ENCODE data around the gene SRSF10.
"Not testable (repeated sequence)": the region's sequence is repeated elsewhere in the genome, so short reads cannot be mapped to it uniquely, and the experiment has no call there.

Gene SRSF10

DNA sequence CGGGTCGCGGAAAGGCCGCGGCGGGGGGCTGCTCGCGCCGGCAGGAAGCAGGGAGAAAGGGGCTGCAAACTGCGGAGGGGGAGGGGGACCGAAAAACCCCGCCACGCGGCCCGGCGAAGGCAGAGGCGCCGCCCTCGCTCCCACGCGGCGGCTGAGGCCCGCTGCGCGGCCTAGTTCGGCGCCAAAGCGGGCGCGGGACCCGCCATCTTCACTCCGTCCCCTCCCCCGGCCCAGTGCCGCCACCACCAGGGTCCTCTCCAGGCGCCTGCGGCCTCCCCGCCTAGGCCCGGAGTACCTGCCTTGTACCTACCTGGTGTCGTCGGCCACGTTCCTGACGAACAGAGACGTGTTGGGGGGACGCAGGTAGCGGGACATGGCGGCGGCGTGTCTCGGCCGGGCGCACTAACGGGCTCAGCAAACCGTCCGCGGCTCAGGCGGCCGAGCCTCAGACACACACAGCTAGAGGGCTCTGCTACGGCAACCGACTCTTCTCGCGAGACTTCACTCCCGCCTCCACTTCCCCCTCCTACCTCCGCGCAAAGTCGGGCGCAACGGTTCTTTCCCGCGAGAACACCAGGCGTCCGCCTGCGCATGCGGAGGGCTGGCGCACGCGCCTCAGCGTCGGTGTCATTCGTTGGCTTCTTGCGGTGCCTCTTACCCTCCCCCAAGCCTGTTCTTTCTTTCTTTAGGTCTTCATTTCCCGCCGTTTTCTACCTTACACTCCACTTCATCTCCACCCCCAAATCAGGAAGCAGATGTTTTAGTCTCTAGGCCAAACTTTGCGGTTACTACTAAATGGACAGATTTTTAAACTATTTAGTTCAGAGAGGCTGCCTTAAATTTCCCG is at the start of gene SRSF10:
TSS of gene SRSF10 (minus strand) at position 447 of the 847 bp plus-strand sequence. CDS start at position 375, 72 bp downstream.
- peak; percentile 98 for DNase-seq (ENCODE audit: low spot score)

- DNase-seq (ENCODE audit: low spot score), result peak; percentile 54
Observed at GRCh38 chr1:24027838-24028468, 47.8 kb upstream of the SRSF10 start.

- no peak for DNase-seq (ENCODE audit: low spot score)
Observed at GRCh38 chr1:24022581-24023361, 42.6 kb upstream of the SRSF10 start.

DNA sequence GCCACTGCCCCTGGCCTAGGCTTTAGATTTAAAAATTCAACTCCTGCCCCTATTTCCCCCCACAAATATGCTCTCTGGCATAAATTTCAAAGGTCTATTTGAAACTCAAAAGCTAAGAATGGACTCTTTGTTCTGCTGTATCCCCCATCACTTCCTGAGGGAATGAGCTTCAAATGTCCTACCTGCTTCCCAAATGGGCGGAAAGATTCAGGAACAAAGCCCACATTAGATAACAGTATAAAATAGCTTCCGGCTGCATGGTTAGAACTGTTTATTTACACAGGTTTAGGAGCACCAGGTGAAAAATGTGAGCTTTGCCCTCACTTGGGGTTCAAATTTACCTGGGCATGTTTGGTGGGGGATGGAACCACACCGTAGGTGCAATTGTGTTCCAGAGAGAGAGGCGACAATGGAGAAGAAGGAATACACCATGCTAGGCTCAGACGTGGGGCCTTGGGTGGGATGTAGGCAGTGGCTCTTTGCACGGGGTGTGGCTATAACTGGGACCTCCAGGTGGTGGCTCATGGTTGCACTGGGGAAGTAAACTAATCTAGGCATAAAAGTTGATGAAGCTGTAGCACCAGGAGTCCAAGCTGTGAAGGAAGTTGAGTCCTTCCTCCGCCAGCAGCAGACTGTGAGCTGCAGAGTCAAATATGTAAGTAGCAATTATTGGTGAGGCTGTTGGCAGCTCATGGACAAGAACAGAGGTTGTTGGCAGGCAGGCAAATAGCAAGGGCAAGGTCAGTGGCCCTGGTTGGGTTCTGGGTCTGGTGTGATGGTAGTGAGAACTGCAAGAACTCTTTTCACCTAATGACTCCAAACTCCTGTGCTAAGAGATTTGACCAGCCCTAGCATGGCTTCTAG is 41.5 kb upstream of the SRSF10 start:
- no peak for DNase-seq (ENCODE audit: low spot score)

GRCh38 chr1:24020470-24020869 is 40.3 kb upstream of the SRSF10 start:
- no peak for DNase-seq (ENCODE audit: low spot score)

DNA sequence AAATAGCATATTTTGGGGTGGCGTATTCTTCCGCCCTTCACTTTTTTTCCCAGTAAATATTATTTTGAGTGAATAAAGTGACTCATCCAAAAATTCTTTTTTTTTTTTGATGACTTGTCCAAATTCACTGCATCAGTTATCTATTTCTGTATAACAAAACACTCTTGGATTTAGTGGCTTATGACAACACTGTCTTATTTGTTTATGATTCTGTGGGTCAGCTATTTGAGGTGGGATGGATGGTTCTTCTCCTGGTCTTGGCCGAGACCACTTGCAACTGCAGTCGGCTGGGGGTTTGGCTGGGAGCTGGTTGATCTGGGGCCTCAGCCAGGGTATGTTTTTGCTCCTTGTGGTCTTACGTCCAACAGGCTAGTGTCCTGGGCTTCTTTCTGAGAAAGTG is 39.9 kb upstream of the SRSF10 start:
- DNase-seq (ENCODE audit: low spot score), result no peak

- DNase-seq (ENCODE audit: low spot score), result peak; percentile 39
Observed at GRCh38 chr1:24018611-24019580, 38.8 kb upstream of the SRSF10 start.

GRCh38 chr1:24015221-24016210 is 35.4 kb upstream of the SRSF10 start:
- no peak for DNase-seq (ENCODE audit: low spot score)

DNA sequence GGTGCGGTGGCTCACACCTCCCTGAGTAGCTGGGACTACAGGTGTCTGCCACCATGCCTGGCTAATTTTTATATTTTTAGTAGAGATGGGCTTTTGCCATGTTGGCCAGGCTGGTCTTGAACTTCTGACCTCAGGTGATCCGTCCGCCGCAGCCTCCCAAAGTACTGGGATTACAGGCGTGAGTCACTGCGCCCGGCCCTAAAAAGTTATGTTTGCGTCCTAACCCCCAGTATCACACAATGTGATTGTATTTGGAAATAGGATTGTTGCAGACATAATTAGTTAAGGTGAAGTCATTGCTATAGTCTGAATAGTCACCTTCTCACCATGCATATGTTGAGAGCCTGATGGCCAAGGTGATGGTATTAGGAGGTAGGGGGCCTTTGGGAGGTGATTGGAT is 32.8 kb upstream of the SRSF10 start:
- DNase-seq (ENCODE audit: low spot score), result not testable (repeated sequence)

DNA sequence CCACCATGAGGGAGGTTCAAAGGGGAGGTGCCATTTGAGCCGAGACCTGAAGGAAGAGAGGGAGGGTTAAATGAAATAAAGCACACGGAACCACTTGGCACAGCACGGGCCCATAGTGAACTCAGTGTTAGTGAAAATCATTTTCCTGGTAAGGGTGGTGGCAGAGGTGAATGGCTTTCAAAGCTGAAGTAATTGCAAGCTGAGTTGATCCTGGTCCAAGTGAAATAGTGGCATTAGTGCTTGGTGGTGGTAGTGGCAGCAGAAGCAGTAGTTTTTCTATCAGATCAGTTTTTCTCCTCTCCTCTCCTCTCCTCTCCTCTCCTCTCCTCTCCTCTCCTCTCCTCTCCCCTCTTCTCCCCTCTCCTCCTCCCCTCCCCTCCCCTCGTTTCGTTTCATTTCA is 30.5 kb upstream of the SRSF10 start:
- no peak for DNase-seq (ENCODE audit: low spot score)

DNA sequence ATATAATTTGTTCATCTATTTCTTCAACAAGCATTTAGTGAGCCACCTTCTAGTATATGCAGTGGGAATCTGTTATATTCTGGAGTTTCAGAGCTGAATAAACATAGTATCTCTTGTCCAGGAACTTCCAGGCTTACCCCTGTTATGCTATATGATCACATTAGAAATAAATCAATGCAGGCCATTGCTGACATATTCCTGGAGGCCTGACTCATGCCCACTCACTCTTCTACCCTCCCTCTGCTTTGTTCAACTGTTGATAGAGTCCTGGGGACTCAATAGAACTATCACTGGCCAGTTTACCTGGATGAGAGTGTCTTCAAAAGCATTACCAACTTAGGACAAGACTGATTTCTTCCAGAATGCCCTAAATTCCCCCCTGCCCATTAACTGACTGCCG is 29.3 kb upstream of the SRSF10 start:
- DNase-seq (ENCODE audit: low spot score), result no peak

- not testable (repeated sequence) for DNase-seq (ENCODE audit: low spot score)
Observed at GRCh38 chr1:24008574-24009184, 28.6 kb upstream of the SRSF10 start.

GRCh38 chr1:24007079-24007478 is 27.0 kb upstream of the SRSF10 start:
- no peak for DNase-seq (ENCODE audit: low spot score)

- DNase-seq (ENCODE audit: low spot score), result no peak
Observed at GRCh38 chr1:24005163-24005562, 25.0 kb upstream of the SRSF10 start.

DNA sequence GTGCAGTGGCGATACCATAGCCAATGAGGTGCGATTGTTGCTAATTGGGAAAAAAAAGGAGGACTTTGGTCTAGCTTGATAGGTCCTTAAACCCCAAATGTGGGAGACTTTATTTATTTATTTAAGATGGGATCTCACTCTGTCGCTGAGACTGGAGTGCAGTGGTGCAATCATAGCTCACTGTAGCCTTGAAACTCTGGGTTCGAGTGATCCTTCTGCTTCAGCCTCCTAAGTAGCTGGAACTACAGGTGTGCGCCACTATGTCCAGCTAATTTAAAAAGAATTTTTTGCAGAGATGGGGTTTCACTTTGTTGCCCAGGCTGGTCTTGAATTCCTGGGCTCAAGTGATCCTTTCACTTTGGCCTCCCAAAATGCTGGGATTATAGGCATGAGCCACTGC is 24.0 kb upstream of the SRSF10 start:
- DNase-seq (ENCODE audit: low spot score), result no peak

- DNase-seq (ENCODE audit: low spot score), result no peak
Observed at GRCh38 chr1:24003331-24003972, 23.3 kb upstream of the SRSF10 start.

GRCh38 chr1:24002695-24003094 is 22.6 kb upstream of the SRSF10 start:
- DNase-seq (ENCODE audit: low spot score), result no peak

DNA sequence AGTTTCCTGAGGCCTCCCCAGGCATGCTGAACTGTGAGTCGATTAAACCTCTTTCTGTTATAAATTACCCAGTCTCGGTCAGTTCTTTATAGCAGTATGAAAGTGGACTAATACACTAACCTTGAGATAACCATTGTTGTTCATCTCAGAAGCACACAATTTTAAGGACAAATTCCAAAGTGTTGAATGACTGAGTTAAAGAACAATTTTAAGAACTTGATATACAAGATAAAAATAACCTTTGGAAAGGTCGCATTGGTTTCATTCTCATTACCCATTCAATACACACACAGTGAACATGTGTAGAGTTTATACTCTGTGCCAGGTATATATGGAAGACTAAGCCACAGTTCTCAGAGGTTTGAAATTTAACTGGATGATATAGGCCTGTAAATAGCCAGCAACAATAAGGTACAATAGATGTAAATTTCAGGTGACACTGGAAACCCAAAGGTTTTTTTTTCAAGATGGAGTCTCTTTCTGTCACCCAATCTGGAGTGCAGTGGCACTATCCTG is 19.1 kb upstream of the SRSF10 start:
- no peak for DNase-seq (ENCODE audit: low spot score)

Measured in pons (tissue), 1 donor.